ENCODE measurements around the gene KRTAP4-11.

Gene KRTAP4-11

DNA sequence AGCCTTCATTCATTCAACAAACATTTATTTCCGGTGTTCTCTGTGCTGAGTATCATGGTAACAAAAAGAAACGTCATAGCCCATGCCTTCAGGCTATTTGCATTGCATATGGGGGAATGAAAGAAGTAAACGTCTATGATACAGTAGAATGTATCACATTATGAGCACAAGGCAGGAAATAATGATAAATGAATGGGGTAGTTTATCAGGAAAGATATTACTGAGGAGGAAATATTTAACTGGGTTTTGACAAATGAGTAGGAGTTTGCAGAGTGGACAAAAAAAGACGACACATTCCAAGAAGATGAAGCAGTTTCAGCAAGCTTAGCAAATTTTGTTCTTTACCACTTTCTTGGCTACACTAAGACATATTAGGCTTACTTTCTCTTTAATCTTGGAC is 35.5 kb downstream of the KRTAP4-11 start:
- TF ChIP-seq, protein P1, sequence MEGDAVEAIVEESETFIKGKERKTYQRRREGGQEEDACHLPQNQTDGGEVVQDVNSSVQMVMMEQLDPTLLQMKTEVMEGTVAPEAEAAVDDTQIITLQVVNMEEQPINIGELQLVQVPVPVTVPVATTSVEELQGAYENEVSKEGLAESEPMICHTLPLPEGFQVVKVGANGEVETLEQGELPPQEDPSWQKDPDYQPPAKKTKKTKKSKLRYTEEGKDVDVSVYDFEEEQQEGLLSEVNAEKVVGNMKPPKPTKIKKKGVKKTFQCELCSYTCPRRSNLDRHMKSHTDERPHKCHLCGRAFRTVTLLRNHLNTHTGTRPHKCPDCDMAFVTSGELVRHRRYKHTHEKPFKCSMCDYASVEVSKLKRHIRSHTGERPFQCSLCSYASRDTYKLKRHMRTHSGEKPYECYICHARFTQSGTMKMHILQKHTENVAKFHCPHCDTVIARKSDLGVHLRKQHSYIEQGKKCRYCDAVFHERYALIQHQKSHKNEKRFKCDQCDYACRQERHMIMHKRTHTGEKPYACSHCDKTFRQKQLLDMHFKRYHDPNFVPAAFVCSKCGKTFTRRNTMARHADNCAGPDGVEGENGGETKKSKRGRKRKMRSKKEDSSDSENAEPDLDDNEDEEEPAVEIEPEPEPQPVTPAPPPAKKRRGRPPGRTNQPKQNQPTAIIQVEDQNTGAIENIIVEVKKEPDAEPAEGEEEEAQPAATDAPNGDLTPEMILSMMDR (IDR thresholded peaks at IDR 0.05; ENCODE audit: low read depth, low read length), result no peak
- no peaks in the 10 kb centered on the region for H3K36me3 ChIP-seq
- peaks cover 6% of the 10 kb centered on the region; the same call in 1 of the 2 replicates for H3K27me3 ChIP-seq
- no peaks in the 10 kb centered on the region for H3K9me3 ChIP-seq
- H3K4me1 ChIP-seq, result no peaks in the 10 kb centered on the region
- DNase-seq, result no peak
- no peak overlapping the region for H3K4me3 ChIP-seq (ENCODE audit: low read depth, low read length)

DNA sequence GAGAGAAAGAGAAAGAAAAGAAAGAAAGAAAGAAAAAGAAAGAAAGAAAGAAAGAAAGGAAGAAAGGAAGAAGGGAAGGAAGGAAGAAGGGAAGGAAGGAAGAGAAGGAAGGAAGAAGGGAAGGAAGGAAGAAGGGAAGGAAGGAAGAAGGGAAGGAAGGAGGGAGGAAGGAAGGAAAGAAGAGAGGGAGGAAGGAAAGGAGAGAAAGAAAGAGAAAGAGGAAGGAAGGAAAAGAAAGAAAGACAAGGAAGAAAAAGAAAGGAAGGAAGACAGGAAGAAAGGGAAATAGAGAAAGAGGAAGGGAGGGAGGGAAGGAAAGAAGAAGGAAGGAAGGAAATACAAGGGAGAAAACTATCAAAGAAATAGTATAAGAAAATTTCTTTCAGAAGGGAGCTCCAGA is 41.4 kb downstream of the KRTAP4-11 start:
- peaks cover 6% of the 10 kb centered on the region for H3K27me3 ChIP-seq
- no peaks in the 10 kb centered on the region for H3K36me3 ChIP-seq
- no peaks in the 10 kb centered on the region for H3K4me1 ChIP-seq
- TF ChIP-seq, protein P1 (IDR thresholded peaks at IDR 0.05; ENCODE audit: low read depth, low read length), result no peak
- no peaks in the 10 kb centered on the region for H3K9me3 ChIP-seq
- DNase-seq, result no peak
- no peak overlapping the region for H3K4me3 ChIP-seq (ENCODE audit: low read depth, low read length)

DNA sequence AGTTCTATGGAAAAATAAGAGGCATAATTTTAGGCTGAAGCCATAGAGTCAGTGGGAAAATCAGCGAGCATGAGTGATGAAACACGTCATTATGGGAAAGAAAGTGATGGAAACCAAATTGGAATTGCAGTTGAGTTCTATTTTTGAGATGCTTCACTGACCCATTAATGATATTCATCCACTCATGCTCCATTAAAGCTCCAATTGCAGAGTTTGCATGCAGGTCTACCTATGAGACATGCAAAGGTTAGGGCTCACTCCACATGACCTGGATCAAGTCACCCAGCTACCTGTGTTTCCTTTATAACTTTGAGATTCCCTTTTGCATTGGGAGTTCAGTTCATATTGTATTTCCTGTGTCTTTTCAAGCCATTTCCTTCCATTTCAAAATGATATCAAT is 44.5 kb downstream of the KRTAP4-11 start:
- Histone ChIP-seq H3K9me3 (no peaks in the 10 kb centered on the region), H3K36me3 (no peaks in the 10 kb centered on the region), H3K4me1 (no peaks in the 10 kb centered on the region), H3K4me3 (ENCODE audit: low read depth, low read length) (no peak overlapping the region), H3K27me3 (no peaks in the 10 kb centered on the region; the same call in none of the 2 replicates)
- TF ChIP-seq, protein P1 (IDR thresholded peaks at IDR 0.05; ENCODE audit: low read depth, low read length), result no peak
- no peak for DNase-seq

DNA sequence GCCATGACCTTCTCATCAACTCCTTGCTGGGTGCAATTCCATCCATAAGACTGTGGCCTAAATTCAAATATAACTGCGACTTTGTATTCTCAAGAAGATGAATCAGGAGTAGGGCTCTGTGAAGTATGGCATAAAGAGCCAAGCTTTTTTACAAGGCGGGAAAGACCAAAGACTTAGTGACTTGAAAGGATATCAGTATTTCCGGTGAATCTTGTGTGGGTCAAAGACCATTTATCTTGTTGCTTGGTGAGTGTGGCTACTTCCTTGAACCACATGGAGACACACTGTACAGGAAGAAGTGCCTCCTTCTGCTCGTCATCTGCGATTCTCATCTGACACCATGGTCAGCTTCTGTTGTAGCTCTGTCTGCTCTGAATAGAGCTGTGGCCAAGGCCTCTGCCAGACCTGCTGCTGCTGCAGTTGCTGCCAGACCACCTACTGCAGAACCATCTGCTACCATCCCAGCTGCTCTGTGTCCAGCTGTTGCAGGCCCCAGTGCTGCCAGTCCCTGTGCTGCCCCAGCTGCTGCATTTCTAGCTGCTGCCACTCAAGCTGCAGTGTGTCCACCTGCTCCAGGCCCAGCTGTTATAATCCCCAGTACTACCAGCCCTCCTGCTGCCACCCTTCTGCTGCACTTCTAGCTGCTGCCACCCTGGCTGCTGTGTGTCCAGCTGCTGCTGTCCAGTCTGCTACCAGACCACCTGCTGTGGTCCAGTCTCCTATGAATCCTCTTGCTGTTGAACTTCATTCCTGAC is 46.4 kb downstream of the KRTAP4-11 start:
- Histone ChIP-seq H3K36me3 (no peaks in the 10 kb centered on the region), H3K4me1 (no peaks in the 10 kb centered on the region), H3K4me3 (ENCODE audit: low read depth, low read length) (no peak overlapping the region), H3K9me3 (no peaks in the 10 kb centered on the region), H3K27me3 (no peaks in the 10 kb centered on the region; the same call in none of the 2 replicates)
- TF ChIP-seq, protein P1 (IDR thresholded peaks at IDR 0.05; ENCODE audit: low read depth, low read length), result no peak
- no peak for DNase-seq

DNA sequence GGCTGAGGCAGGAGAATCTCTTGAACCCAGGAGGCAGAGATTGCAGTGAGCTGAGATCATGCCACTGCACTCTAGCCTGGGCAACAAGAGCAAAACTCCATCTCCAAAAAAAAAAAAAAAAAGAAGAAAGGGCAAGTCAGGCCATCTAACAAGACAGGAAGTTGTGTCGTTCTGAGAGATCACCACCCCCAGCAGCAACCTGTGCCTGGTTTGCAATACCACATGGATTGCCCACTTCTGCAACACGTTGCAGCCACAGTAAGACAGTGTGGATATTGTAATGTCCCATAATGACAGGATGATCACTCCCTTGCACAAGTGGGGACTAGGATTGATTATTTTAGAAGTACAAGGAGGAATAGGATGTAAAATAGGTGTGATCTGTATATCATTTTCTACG is 49.1 kb downstream of the KRTAP4-11 start:
- DNase-seq, result no peak
- Histone ChIP-seq H3K9me3 (no peaks in the 10 kb centered on the region), H3K36me3 (no peaks in the 10 kb centered on the region), H3K27me3 (no peaks in the 10 kb centered on the region; the same call in none of the 2 replicates), H3K4me1 (no peaks in the 10 kb centered on the region), H3K4me3 (ENCODE audit: low read depth, low read length) (no peak overlapping the region)
- TF ChIP-seq, protein P1 (IDR thresholded peaks at IDR 0.05; ENCODE audit: low read depth, low read length), result no peak

DNA sequence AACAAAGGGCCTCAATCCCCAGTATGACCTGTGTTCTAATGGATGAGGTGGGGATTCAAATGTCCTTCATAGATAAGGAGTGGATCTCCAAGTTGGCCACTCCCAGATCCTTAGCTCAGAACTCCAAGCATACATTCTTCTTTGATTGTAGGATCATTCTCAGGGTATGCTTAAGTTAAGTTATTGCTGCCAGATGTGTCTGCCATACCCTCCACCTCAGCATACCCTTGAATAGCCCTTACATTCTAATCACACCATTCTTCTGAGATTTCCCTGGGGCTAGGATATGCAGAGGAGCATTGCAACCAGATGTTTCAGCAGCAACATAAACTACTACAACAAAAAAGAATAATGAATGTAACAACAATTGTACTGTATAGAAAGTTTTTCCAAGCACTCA is 50.9 kb downstream of the KRTAP4-11 start:
- DNase-seq, result no peak
- H3K4me1 ChIP-seq, result no peaks in the 10 kb centered on the region
- TF ChIP-seq, protein P1 (IDR thresholded peaks at IDR 0.05; ENCODE audit: low read depth, low read length), result no peak

More for the DNA sequence above, 50.9 kb downstream of the KRTAP4-11 start:
- Histone ChIP-seq H3K4me3 (ENCODE audit: low read depth, low read length) (no peak overlapping the region), H3K9me3 (no peaks in the 10 kb centered on the region), H3K36me3 (no peaks in the 10 kb centered on the region), H3K27me3 (no peaks in the 10 kb centered on the region; the same call in 1 of the 2 replicates)

Measured in BE2C (cell line).